Measurements from ENCODE around the gene PLCL2. TPM values are rescaled to one million over a fixed set of nuclear protein-coding genes. Genes with fewer than 3 reads are reported as not detected.

The PLCL2 gene
- total and polyA plus RNA-seq, 2 donors (not counting 1 experiment from before 2014, with no cell fraction given), result 4.0 to 11.9 TPM

GRCh38 chr3:16898595-16899395, 14.0 kb downstream of the PLCL2 start:
- no peak overlapping the region for H2AFZ ChIP-seq (ENCODE audit: low read length)
- DNase-seq (ENCODE audit: low read depth in 2 of 2), result no peak

DNA sequence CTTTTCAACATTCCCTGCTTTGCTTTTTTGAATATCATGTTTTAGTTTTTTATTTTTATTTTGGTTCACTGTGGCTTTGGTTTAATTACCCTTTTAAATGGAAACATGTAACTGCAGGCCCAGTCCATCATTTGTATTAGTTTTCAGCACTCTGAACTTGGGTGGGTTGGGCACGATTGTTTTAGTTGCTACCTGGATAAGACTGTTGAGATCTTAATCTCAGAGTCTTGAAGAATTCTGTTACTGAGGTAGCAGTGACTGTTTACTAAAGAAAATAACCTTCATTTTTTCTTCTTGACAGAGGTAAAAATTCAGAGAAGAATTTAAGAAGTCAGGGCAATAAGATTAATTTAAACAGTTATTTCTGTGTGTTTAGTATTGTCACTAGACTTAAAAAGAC, 15.2 kb downstream of the PLCL2 start:
- H3K36me3 ChIP-seq (ENCODE audit: control insufficient read depth, insufficient read depth, low read length), result no peaks in the 10 kb centered on the region

More at GRCh38 chr3:16898595-16899395, 14.0 kb downstream of the PLCL2 start:
- H3K36me3 ChIP-seq (ENCODE audit: control insufficient read depth, insufficient read depth, low read length), result no peaks in the 10 kb centered on the region
- no peaks in the 10 kb centered on the region for H3K9me3 ChIP-seq (ENCODE audit: control insufficient read depth, insufficient read depth, low read depth, low read length)
- H3K9ac ChIP-seq (ENCODE audit: insufficient read depth, low read length), result no peak overlapping the region
- H3K4me2 ChIP-seq (ENCODE audit: extremely low read depth, insufficient read depth, low read length), result no peak overlapping the region
- no peak overlapping the region for H3K4me3 ChIP-seq (replicated peaks in 1 of 4; ENCODE audit: control extremely low read depth in 1 of 4, insufficient read depth in 1 of 4, low read depth in 3 of 4, low read length in 4 of 4)
- no peaks in the 10 kb centered on the region for H3K79me2 ChIP-seq (ENCODE audit: control insufficient read depth, insufficient read depth, low read length)
- H3K27me3 ChIP-seq (ENCODE audit: control insufficient read depth, insufficient read depth, low read length), result no peaks in the 10 kb centered on the region
- H4K20me1 ChIP-seq (ENCODE audit: control insufficient read depth, extremely low read depth, insufficient read depth, low read length), result no peaks in the 10 kb centered on the region
- H3K27ac ChIP-seq (ENCODE audit: insufficient read depth, low read length), result no peak overlapping the region
- TF ChIP-seq EZH2 (IDR thresholded peaks at IDR 0.05; ENCODE audit: low read length, missing control alignments), result no peak
- no peak for TF ChIP-seq CTCF (conservative IDR thresholded peaks at IDR 0.05 in 1 of 2, IDR thresholded peaks at IDR 0.05 in 1 of 2; ENCODE audit: low read depth in 1 of 2, low read length in 2 of 2)
- H3K4me1 ChIP-seq (ENCODE audit: control insufficient read depth, extremely low read depth, insufficient read depth, low read length), result no peaks in the 10 kb centered on the region

More for the DNA sequence above, 15.2 kb downstream of the PLCL2 start:
- no peak overlapping the region for H3K27ac ChIP-seq (ENCODE audit: insufficient read depth, low read length)
- no peak for TF ChIP-seq CTCF (conservative IDR thresholded peaks at IDR 0.05 in 1 of 2, IDR thresholded peaks at IDR 0.05 in 1 of 2; ENCODE audit: low read depth in 1 of 2, low read length in 2 of 2)
- TF ChIP-seq EZH2 (IDR thresholded peaks at IDR 0.05; ENCODE audit: low read length, missing control alignments), result no peak
- no peak overlapping the region for H3K9ac ChIP-seq (ENCODE audit: insufficient read depth, low read length)
- H3K4me3 ChIP-seq (replicated peaks in 1 of 4; ENCODE audit: control extremely low read depth in 1 of 4, insufficient read depth in 1 of 4, low read depth in 3 of 4, low read length in 4 of 4), result no peak overlapping the region
- H3K9me3 ChIP-seq (ENCODE audit: control insufficient read depth, insufficient read depth, low read depth, low read length), result no peaks in the 10 kb centered on the region
- H2AFZ ChIP-seq (ENCODE audit: low read length), result no peak overlapping the region
- no peaks in the 10 kb centered on the region for H4K20me1 ChIP-seq (ENCODE audit: control insufficient read depth, extremely low read depth, insufficient read depth, low read length)
- no peaks in the 10 kb centered on the region for H3K27me3 ChIP-seq (ENCODE audit: control insufficient read depth, insufficient read depth, low read length)
- H3K4me2 ChIP-seq (ENCODE audit: extremely low read depth, insufficient read depth, low read length), result no peak overlapping the region
- no peaks in the 10 kb centered on the region for H3K79me2 ChIP-seq (ENCODE audit: control insufficient read depth, insufficient read depth, low read length)
- no peaks in the 10 kb centered on the region for H3K4me1 ChIP-seq (ENCODE audit: control insufficient read depth, extremely low read depth, insufficient read depth, low read length)
- DNase-seq (ENCODE audit: low read depth in 2 of 2), result no peak
